Lung (tissue), 12 donors: ENCODE results near the gene CD47. TPM values are rescaled to one million over a fixed set of nuclear protein-coding genes. Genes with fewer than 3 reads are reported as not detected.

ENCODE experiments used
- ATAC-seq: fragments of 200-7000 bp; cut with Tn5 transposase; one replicate; pipeline ENCODE4 v1.9.1; 2020; ENCODE audit warnings: moderate number of reproducible peaks; ENCODE audit not compliant: insufficient read depth, low FRiP score
- DNase-seq, 3 donors: peaks; one replicate each; pipeline ENCODE4 v3.0.0-alpha.2; 2013 to 2017
- H3K27ac ChIP-seq, 2 donors: one replicate each; pipeline ENCODE4 v1.5.1; 2013; ENCODE audit warnings: mild to moderate bottlenecking in 2 of 2, moderate library complexity in 2 of 2, control low read depth in 1 of 2, inconsistent platforms in 1 of 2, low read depth in 1 of 2, low read length in 1 of 2
- H3K27me3 ChIP-seq, 3 donors: one replicate each; pipeline ENCODE4 v1.5.1; 2013; ENCODE audit warnings: low read length in 2 of 3; ENCODE audit not compliant: control insufficient read depth in 3 of 3, insufficient read depth in 3 of 3
- H3K36me3 ChIP-seq, 4 donors: one replicate each; pipeline ENCODE4 v1.5.1; 2013; ENCODE audit warnings: low read length in 4 of 4, mild to moderate bottlenecking in 1 of 4, moderate library complexity in 1 of 4; ENCODE audit not compliant: control insufficient read depth in 4 of 4, insufficient read depth in 4 of 4
- H3K4me1 ChIP-seq, 5 donors: one replicate each; pipeline ENCODE4 v1.5.1; 2013; ENCODE audit warnings: low read length in 5 of 5, mild to moderate bottlenecking in 2 of 5, moderate library complexity in 1 of 5; ENCODE audit not compliant: control insufficient read depth in 5 of 5, insufficient read depth in 5 of 5
- H3K4me3 ChIP-seq: one replicate; pipeline ENCODE4 v1.5.1; 2013; ENCODE audit warnings: mild to moderate bottlenecking, control low read depth, moderate library complexity
- H3K9ac ChIP-seq, 2 donors: one replicate each; pipeline ENCODE4 v1.5.1; 2013; ENCODE audit warnings: low read length in 2 of 2, control low read depth in 1 of 2; ENCODE audit not compliant: insufficient read depth in 1 of 2
- H3K9me3 ChIP-seq, 4 donors: one replicate each; pipeline ENCODE4 v1.5.1; 2013; ENCODE audit warnings: low read length in 3 of 4, mild to moderate bottlenecking in 1 of 4, moderate library complexity in 1 of 4; ENCODE audit not compliant: control insufficient read depth in 4 of 4, insufficient read depth in 3 of 4
- CTCF ChIP-seq: IDR thresholded peaks from 2 replicates; pipeline ENCODE4 v1.5.1; 2012; ENCODE audit warnings: mild to moderate bottlenecking; ENCODE audit errors: control extremely low read depth, extremely low read depth
- WGBS, 2 donors: extraction: QIAGEN DNeasy Blood & Tissue Kit; methylation state at CpG; one replicate each; pipeline ENCODE4 v1.1.7; 2013; 5-methylcytosine and 5-hydroxymethylcytosine counted together
- polyA plus RNA-seq, 2 donors: library from polyadenylated mRNA; stranded (reverse); fragments of 200-250 nt; gene quantifications; one replicate each; pipeline ENCODE4 v1.2.1, GENCODE V29; 2013
- total RNA-seq, 2 donors: library from RNA; depleted of rRNA in 1 of 2; stranded (reverse); fragments of >200 nt in 1 of 2; gene quantifications; one replicate each; pipeline ENCODE4 v1.2.1, GENCODE V29; 2014 to 2021
- donor health status: control.
- donor health status: control.
- donor health status: Bipolar disorder and iron deficiency.
- donor health status: healthy.
- donor health status: DM: yes; HTN: yes; CAD: no.

CD47 gene
- total and polyA plus RNA-seq, 4 donors = 115 to 410 (median 133) TPM

GRCh38 chr3:108117241-108117775 is 26.5 kb upstream of the CD47 start:
- no peak for ATAC-seq
- Histone ChIP-seq H3K27me3 (no peaks in the 10 kb centered on the region), H3K4me3 (no peak overlapping the region), H3K36me3 (no peaks in the 10 kb centered on the region), H3K9me3 (no peaks in the 10 kb centered on the region), H3K4me1 (no peaks in the 10 kb centered on the region), H3K9ac (no peak overlapping the region), H3K27ac (no peak overlapping the region)
- WGBS, 2 donors = 57 to 74% methylated on average over 6 of the region's 6 CpGs
- no peak for DNase-seq
- TF ChIP-seq CTCF = no peak

GRCh38 chr3:108114423-108115065 is 23.7 kb upstream of the CD47 start:
- ATAC-seq = no peak
- H3K27ac ChIP-seq = no peak overlapping the region
- no peak for DNase-seq
- no peaks in the 10 kb centered on the region for H3K27me3 ChIP-seq
- H3K4me3 ChIP-seq = no peak overlapping the region
- H3K9ac ChIP-seq = no peak overlapping the region
- no peak for TF ChIP-seq CTCF
- no peaks in the 10 kb centered on the region for H3K4me1 ChIP-seq
- no peaks in the 10 kb centered on the region for H3K36me3 ChIP-seq
- WGBS, 2 donors = 85 to 86% methylated on average over 16 of the region's 16 CpGs
- H3K9me3 ChIP-seq = no peaks in the 10 kb centered on the region

GRCh38 chr3:108113975-108114374 is 23.1 kb upstream of the CD47 start:
- no peaks in the 10 kb centered on the region for H3K4me1 ChIP-seq
- H3K36me3 ChIP-seq = no peaks in the 10 kb centered on the region
- no peak overlapping the region for H3K4me3 ChIP-seq
- TF ChIP-seq CTCF = no peak
- DNase-seq (no peak), ATAC-seq (no peak)
- no peaks in the 10 kb centered on the region for H3K9me3 ChIP-seq
- H3K27me3 ChIP-seq = no peaks in the 10 kb centered on the region
- 96% methylated on average over 15 of the region's 15 CpGs for WGBS, 2 donors
- no peak overlapping the region for H3K27ac ChIP-seq
- H3K9ac ChIP-seq = no peak overlapping the region

- 71 to 89% methylated on average over 3 of the region's 3 CpGs for WGBS, 2 donors
- H3K9ac ChIP-seq = no peak overlapping the region
These were observed 20.1 kb upstream of the CD47 start for GRCh38 chr3:108110934-108111333.

More at GRCh38 chr3:108110934-108111333, 20.1 kb upstream of the CD47 start:
- no peak for ATAC-seq
- no peak for TF ChIP-seq CTCF
- H3K4me1 ChIP-seq = peaks cover 0 to 1% (median 0%) of the 10 kb centered on the region in 5 donors
- no peak overlapping the region for H3K4me3 ChIP-seq
- no peaks in the 10 kb centered on the region for H3K9me3 ChIP-seq
- DNase-seq = no peak
- no peak overlapping the region for H3K27ac ChIP-seq
- no peaks in the 10 kb centered on the region for H3K36me3 ChIP-seq
- H3K27me3 ChIP-seq = no peaks in the 10 kb centered on the region
